ACC112 (cell line): ENCODE data around the gene SSTR3.
A peak's percentile ranks its signal among the peaks of the same experiment; 100 is the strongest.

Experiments
- H2AFZ ChIP-seq: fragments of 200-600 bp; sonication (generic); one replicate; pipeline ENCODE4 v1.6.0; 2017; ENCODE audit warnings: antibody characterized with exemption, low read length; ENCODE audit not compliant: unreplicated experiment
- H3K27ac ChIP-seq: fragments of 200-600 bp; sonication (generic); 2 replicates; pipeline ENCODE4 v1.5.1; 2014; ENCODE audit warnings: low read depth, mild to moderate bottlenecking, antibody characterized with exemption, low read length, moderate library complexity
- H3K27me3 ChIP-seq: fragments of 200-600 bp; sonication (generic); 2 replicates; pipeline ENCODE4 v1.6.1; 2014; ENCODE audit warnings: mild to moderate bottlenecking, antibody characterized with exemption, low read length, moderate library complexity, mixed read lengths; ENCODE audit not compliant: insufficient read depth
- H3K36me3 ChIP-seq: fragments of 200-600 bp; sonication (generic); 2 replicates; pipeline ENCODE4 v1.6.1; 2016; ENCODE audit warnings: mild to moderate bottlenecking, antibody characterized with exemption, low read length, moderate library complexity, mixed read lengths; ENCODE audit not compliant: insufficient read depth
- H3K4me1 ChIP-seq: fragments of 200-600 bp; sonication (generic); one replicate; pipeline ENCODE4 v1.6.1; 2016; ENCODE audit warnings: low read length, mixed read lengths; ENCODE audit not compliant: insufficient read depth, unreplicated experiment, control insufficient read depth
- H3K4me3 ChIP-seq: fragments of 200-600 bp; sonication (generic); 2 replicates; pipeline ENCODE4 v1.5.1; 2014; ENCODE audit warnings: mild to moderate bottlenecking, low read depth, low read length
- H3K79me2 ChIP-seq: fragments of 200-600 bp; sonication (generic); one replicate; pipeline ENCODE4 v1.6.0; 2016; ENCODE audit warnings: low read length; ENCODE audit not compliant: control insufficient read depth, unreplicated experiment, insufficient read depth

SSTR3 gene

GRCh38 chr22:37198258-37199102, 13.8 kb downstream of the SSTR3 start:
- no peaks in the 10 kb centered on the region for H3K27me3 ChIP-seq
- H3K79me2 ChIP-seq: no peaks in the 10 kb centered on the region
- peak overlapping the region; percentile 94 for H3K4me3 ChIP-seq
- H2AFZ ChIP-seq: peak overlapping the region; percentile 51
- H3K27ac ChIP-seq: peak overlapping the region; percentile 66
- peaks cover 29% of the 10 kb centered on the region for H3K4me1 ChIP-seq
- no peaks in the 10 kb centered on the region for H3K36me3 ChIP-seq

DNA sequence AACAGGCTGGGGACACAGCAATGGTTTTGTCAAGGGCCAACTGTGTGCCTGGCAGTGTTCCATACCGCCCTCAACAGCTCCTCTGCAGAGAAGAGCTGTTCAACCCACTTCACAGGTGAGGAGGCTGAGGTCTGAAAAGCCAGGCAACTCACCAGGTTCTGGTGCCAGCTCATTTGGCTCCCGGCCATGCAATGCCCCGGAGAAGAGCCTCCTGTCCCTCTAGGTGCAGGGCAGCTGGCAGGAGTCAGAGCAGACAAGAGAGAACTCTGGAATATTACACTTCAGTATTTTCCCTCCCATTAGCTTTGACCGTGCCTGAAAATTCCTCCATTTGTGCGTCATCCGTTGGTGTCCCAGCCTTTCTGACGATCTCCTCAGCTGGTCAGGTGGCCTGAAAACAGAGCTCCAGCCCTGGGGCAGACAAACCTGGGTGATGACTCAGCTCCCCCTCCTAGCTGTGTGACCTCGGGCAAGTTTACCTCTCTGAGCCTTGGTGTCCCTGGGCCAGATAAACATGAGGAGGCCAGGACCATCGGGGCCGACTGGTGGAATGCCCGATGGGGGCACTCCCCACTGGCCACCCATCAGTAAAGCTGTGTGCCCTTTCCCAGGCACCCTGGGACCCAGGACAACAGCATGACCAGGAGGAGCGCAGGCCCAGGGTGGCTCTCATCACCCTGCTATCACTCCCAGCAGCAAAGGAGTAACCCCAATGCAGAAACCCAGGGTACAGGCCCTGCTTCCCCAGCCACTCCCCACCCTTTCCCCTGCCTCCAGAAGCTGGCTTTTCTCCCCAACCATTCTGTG, 14.6 kb downstream of the SSTR3 start:
- peak overlapping the region; percentile 94 for H3K4me3 ChIP-seq
- H3K27ac ChIP-seq: peak overlapping the region; percentile 51; the same call in 1 of the 2 replicates

GRCh38 chr22:37196539-37197450, 15.5 kb downstream of the SSTR3 start:
- H3K27ac ChIP-seq: peak overlapping the region; percentile 51; the same call in 1 of the 2 replicates
- H3K79me2 ChIP-seq: no peaks in the 10 kb centered on the region
- no peaks in the 10 kb centered on the region for H3K27me3 ChIP-seq
- H3K4me1 ChIP-seq: peaks cover 29% of the 10 kb centered on the region
- H3K36me3 ChIP-seq: no peaks in the 10 kb centered on the region
- no peak overlapping the region for H2AFZ ChIP-seq
- no peak overlapping the region for H3K4me3 ChIP-seq

More for the DNA sequence above, 14.6 kb downstream of the SSTR3 start:
- Histone ChIP-seq H3K4me1 (peaks cover 29% of the 10 kb centered on the region), H3K36me3 (no peaks in the 10 kb centered on the region), H2AFZ (no peak overlapping the region), H3K27me3 (no peaks in the 10 kb centered on the region), H3K79me2 (no peaks in the 10 kb centered on the region)

DNA sequence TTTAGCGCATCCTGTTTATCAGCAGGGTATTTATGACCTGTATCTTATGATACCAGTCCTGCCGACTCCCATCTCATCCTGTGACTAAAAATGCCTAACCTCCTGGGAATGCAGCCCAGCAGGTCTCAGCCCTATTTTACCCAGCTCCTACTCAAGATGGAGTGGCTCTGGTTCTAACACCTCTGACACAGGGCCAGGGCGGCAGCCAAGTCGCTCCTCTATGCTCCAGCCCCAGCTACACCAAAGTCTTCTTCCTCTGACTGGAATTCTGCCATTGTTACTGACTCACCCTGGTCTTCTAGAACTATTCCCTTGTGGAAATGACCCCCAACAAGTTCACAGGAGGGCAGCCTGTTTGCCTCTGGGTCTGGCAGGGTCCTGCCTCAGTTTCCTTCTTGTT, 16.4 kb downstream of the SSTR3 start:
- Histone ChIP-seq H3K36me3 (no peaks in the 10 kb centered on the region), H3K79me2 (no peaks in the 10 kb centered on the region), H3K27me3 (no peaks in the 10 kb centered on the region), H3K27ac (no peak overlapping the region), H3K4me3 (no peak overlapping the region), H3K4me1 (peaks cover 29% of the 10 kb centered on the region), H2AFZ (no peak overlapping the region)

DNA sequence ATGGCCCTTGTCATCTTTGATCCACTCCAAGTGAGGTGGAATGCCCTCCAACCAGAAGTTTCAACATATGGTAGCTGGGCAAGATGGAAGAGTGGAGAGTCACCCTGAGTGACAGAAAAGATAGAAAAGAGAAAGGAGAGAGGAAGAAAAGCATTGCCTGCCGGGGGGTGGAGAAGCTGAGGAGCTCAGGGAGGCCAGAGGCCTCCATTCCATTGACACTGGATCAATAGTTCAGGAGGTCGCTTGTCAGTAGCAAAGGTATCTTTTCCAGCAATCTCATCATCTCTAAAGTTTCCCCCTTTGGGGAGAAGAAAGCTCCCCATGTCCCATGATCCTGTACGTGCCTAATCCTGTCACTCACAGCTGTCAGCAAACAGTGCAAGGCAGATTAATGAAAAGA, 17.5 kb downstream of the SSTR3 start:
- Histone ChIP-seq H2AFZ (no peak overlapping the region), H3K27me3 (no peaks in the 10 kb centered on the region), H3K4me1 (peaks cover 28% of the 10 kb centered on the region), H3K79me2 (no peaks in the 10 kb centered on the region), H3K4me3 (no peak overlapping the region), H3K27ac (no peak overlapping the region), H3K36me3 (no peaks in the 10 kb centered on the region)

DNA sequence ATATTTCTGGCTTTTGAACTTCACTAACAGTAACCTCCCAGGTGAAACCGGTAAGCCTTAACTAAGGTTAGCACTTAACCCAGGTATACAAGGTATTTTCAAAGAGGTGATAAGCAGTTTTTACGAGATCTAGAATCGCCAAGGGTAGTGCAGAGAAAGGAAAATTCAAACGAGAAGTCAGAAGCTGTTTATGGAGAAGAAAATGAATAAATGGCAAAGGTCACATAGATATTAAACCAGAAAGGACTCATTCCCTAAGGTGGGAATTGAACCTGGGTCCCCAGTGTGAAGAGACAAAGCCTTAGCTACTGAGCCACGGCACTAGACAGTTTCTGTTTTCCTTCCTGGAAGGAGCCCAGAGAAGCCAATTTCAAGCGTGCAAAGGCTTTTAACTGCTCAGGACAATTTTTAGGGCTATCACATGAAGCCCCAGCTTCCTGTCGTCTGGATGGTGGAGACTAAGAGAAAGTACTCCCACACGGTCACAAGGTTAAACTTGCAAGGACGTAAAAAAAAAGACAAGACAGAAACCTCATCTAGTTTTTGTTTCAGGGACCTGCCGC, 18.6 kb downstream of the SSTR3 start:
- Histone ChIP-seq H3K4me3 (no peak overlapping the region), H3K4me1 (peaks cover 36% of the 10 kb centered on the region), H3K79me2 (no peaks in the 10 kb centered on the region), H3K36me3 (no peaks in the 10 kb centered on the region), H3K27me3 (no peaks in the 10 kb centered on the region), H2AFZ (no peak overlapping the region), H3K27ac (no peak overlapping the region)

- peaks cover 38% of the 10 kb centered on the region for H3K4me1 ChIP-seq
- H3K27ac ChIP-seq: no peak overlapping the region
- no peak overlapping the region for H2AFZ ChIP-seq
- H3K4me3 ChIP-seq: no peak overlapping the region
- H3K79me2 ChIP-seq: no peaks in the 10 kb centered on the region
- H3K36me3 ChIP-seq: no peaks in the 10 kb centered on the region
- H3K27me3 ChIP-seq: no peaks in the 10 kb centered on the region
Measured at GRCh38 chr22:37192741-37193140, 19.5 kb downstream of the SSTR3 start.

DNA sequence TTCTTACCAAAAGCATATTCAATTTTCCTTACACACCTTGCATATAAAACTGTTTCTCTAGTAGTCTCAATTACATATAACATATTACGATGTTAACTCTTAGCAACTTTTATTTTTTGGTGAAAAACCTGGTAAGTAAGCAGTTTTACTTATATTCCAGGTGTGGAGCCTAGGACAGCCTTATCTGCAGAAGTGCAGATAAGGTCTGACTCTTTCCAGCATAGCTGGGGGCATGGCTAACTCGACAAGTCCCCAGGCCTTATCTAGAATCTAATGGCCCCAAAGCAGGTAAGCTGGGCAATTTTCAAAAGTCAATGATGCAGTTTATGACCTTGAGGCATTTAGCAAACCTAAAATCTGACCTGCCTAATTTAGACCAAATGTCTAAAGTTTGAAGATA, 20.1 kb downstream of the SSTR3 start:
- H3K79me2 ChIP-seq: no peaks in the 10 kb centered on the region
- H2AFZ ChIP-seq: no peak overlapping the region
- H3K4me3 ChIP-seq: no peak overlapping the region
- peaks cover 37% of the 10 kb centered on the region for H3K4me1 ChIP-seq
- no peak overlapping the region for H3K27ac ChIP-seq
- H3K36me3 ChIP-seq: no peaks in the 10 kb centered on the region
- H3K27me3 ChIP-seq: no peaks in the 10 kb centered on the region

- H3K79me2 ChIP-seq: no peaks in the 10 kb centered on the region
- H3K36me3 ChIP-seq: no peaks in the 10 kb centered on the region
- H3K27me3 ChIP-seq: no peaks in the 10 kb centered on the region
- H3K27ac ChIP-seq: no peak overlapping the region
- H3K4me3 ChIP-seq: no peak overlapping the region
- no peak overlapping the region for H2AFZ ChIP-seq
- H3K4me1 ChIP-seq: peaks cover 27% of the 10 kb centered on the region
Measured at GRCh38 chr22:37190262-37190780, 22.0 kb downstream of the SSTR3 start.
